Effector memory CD8-positive, alpha-beta T cell (primary cell): ENCODE measurements around the gene SLC16A13.
"Not testable (repeated sequence)": the region's sequence is repeated elsewhere in the genome, so short reads cannot be mapped to it uniquely, and the experiment has no call there.

ENCODE experiments used
- ATAC-seq: fragments of 150-1000 bp; cut with Tn5 transposase; replicated peaks from 2 replicates; pipeline ENCODE4 v1.10.0; 2021; ENCODE audit warnings: mild to moderate bottlenecking, moderate library complexity
- DNase-seq, 3 experiments: peaks; one replicate each; pipeline ENCODE4 v3.0.0; 2021
- H3K27ac Mint-ChIP-seq, 2 donors: one replicate each; pipeline ENCODE4 v1.8.0; 2022; ENCODE audit warnings: mild to moderate bottlenecking in 2 of 2, mixed read lengths in 2 of 2, moderate library complexity in 2 of 2
- H3K27me3 Mint-ChIP-seq, 2 donors: one replicate each; pipeline ENCODE4 v1.8.0; 2022; ENCODE audit warnings: mixed read lengths in 2 of 2
- H3K36me3 Mint-ChIP-seq: one replicate; pipeline ENCODE4 v1.8.0; 2022; ENCODE audit warnings: mild to moderate bottlenecking, moderate library complexity, mixed read lengths; ENCODE audit not compliant: insufficient read depth
- H3K4me1 Mint-ChIP-seq, 2 donors: one replicate each; pipeline ENCODE4 v1.8.0; 2022; ENCODE audit warnings: low read depth in 2 of 2, mixed read lengths in 2 of 2
- H3K4me3 Mint-ChIP-seq, 2 donors: one replicate each; pipeline ENCODE4 v1.8.0; 2022; ENCODE audit warnings: mild to moderate bottlenecking in 2 of 2, mixed read lengths in 2 of 2, moderate library complexity in 2 of 2
- H3K9me3 Mint-ChIP-seq, 2 donors: one replicate each; pipeline ENCODE4 v1.8.0; 2022; ENCODE audit warnings: mixed read lengths in 2 of 2
- total RNA-seq, 9 experiments: gene quantifications; one replicate each; lab custom pipeline; 2026; lab: John Stamatoyannopoulos, UW

Gene SLC16A13
- total RNA-seq = 2.0 to 6.8 (median 3.1) reads per million in 9 experiments

GRCh38 chr17:7035591-7036368, at the start of gene SLC16A13:
Gene SLC16A13 (plus strand): TSS chr17:7036015. CDS start chr17:7036383, 368 bp downstream.
- peaks cover 45 to 48% of the 10 kb centered on the region in 2 donors for H3K4me1 Mint-ChIP-seq
- peaks cover 17% of the 10 kb centered on the region for H3K36me3 Mint-ChIP-seq
- H3K9me3 Mint-ChIP-seq = no peaks in the 10 kb centered on the region
- no peaks in the 10 kb centered on the region for H3K27me3 Mint-ChIP-seq
- ATAC-seq = peak; percentile 85
- peak within 1 kb of the TSS; percentile 97 to 98 for H3K27ac Mint-ChIP-seq
- peak; percentile 96 to 98 (median 96) for DNase-seq
- peak within 1 kb of the TSS; percentile 91 to 92 for H3K4me3 Mint-ChIP-seq

- ATAC-seq = no peak
These were observed 49.1 kb upstream of the SLC16A13 start for GRCh38 chr17:6986676-6987075.

GRCh38 chr17:6989779-6990178, 46.0 kb upstream of the SLC16A13 start:
- no peak for ATAC-seq
- H3K36me3 Mint-ChIP-seq = no peaks in the 10 kb centered on the region
- no peaks in the 10 kb centered on the region for H3K4me1 Mint-ChIP-seq
- H3K4me3 Mint-ChIP-seq = no peak overlapping the region
- no peak overlapping the region for H3K27ac Mint-ChIP-seq
- no peaks in the 10 kb centered on the region for H3K9me3 Mint-ChIP-seq
- no peak for DNase-seq
- H3K27me3 Mint-ChIP-seq = no peaks in the 10 kb centered on the region

More at GRCh38 chr17:6986676-6987075, 49.1 kb upstream of the SLC16A13 start:
- Mint-ChIP-seq H3K4me1 (no peaks in the 10 kb centered on the region), H3K4me3 (no peak overlapping the region), H3K27ac (peak overlapping the region in 1 of 2 donors; percentile 5), H3K9me3 (no peaks in the 10 kb centered on the region), H3K36me3 (no peaks in the 10 kb centered on the region), H3K27me3 (no peaks in the 10 kb centered on the region)
- no peak for DNase-seq

- H3K36me3 Mint-ChIP-seq, ATAC-seq, H3K4me3 Mint-ChIP-seq, H3K27me3 Mint-ChIP-seq, H3K4me1 Mint-ChIP-seq, DNase-seq, H3K9me3 Mint-ChIP-seq: not testable (repeated sequence)
- H3K27ac Mint-ChIP-seq = peak overlapping the region; percentile 52 to 53
These were observed 42.2 kb upstream of the SLC16A13 start for GRCh38 chr17:6993613-6994056.

- Mint-ChIP-seq H3K27me3 (no peaks in the 10 kb centered on the region), H3K4me1 (no peaks in the 10 kb centered on the region), H3K27ac (peak overlapping the region; percentile 52 to 53), H3K36me3 (peaks cover 3% of the 10 kb centered on the region), H3K9me3 (no peaks in the 10 kb centered on the region), H3K4me3 (no peak overlapping the region)
- DNase-seq (no peak), ATAC-seq (no peak)
These were observed 41.7 kb upstream of the SLC16A13 start for GRCh38 chr17:6994118-6994598.

GRCh38 chr17:6994666-6995256, 41.1 kb upstream of the SLC16A13 start:
- Mint-ChIP-seq H3K4me1 (no peaks in the 10 kb centered on the region), H3K27me3 (no peaks in the 10 kb centered on the region), H3K4me3 (no peak overlapping the region), H3K9me3 (no peaks in the 10 kb centered on the region), H3K27ac (peak overlapping the region; percentile 52 to 53), H3K36me3 (peaks cover 6% of the 10 kb centered on the region)
- DNase-seq (no peak), ATAC-seq (no peak)

- H3K4me3 Mint-ChIP-seq = no peak within 1 kb of the TSS
- no peak within 1 kb of the TSS for H3K27ac Mint-ChIP-seq
- peaks cover 8% of the 10 kb centered on the region for H3K36me3 Mint-ChIP-seq
- no peak for DNase-seq
- no peaks in the 10 kb centered on the region for H3K4me1 Mint-ChIP-seq
- no peaks in the 10 kb centered on the region for H3K9me3 Mint-ChIP-seq
- H3K27me3 Mint-ChIP-seq = no peaks in the 10 kb centered on the region
- no peak for ATAC-seq
These were observed 40.1 kb upstream of the SLC16A13 start, which contains the start of gene ALOX12 for GRCh38 chr17:6995500-6996255. Gene ALOX12 (plus strand): TSS chr17:6996049. CDS start chr17:6996118, 69 bp downstream.

GRCh38 chr17:6996256-6997011, 39.4 kb upstream of the SLC16A13 start:
- no peak for ATAC-seq
- peaks cover 0 to under 1% of the 10 kb centered on the region in 2 donors for H3K4me1 Mint-ChIP-seq
- no peak overlapping the region for H3K4me3 Mint-ChIP-seq
- H3K27ac Mint-ChIP-seq = no peak overlapping the region
- DNase-seq = no peak
- H3K36me3 Mint-ChIP-seq = peaks cover 16% of the 10 kb centered on the region
- no peaks in the 10 kb centered on the region for H3K9me3 Mint-ChIP-seq
- no peaks in the 10 kb centered on the region for H3K27me3 Mint-ChIP-seq

GRCh38 chr17:6997171-6997570, 38.6 kb upstream of the SLC16A13 start:
- no peak overlapping the region for H3K4me3 Mint-ChIP-seq
- no peak for ATAC-seq
- H3K27me3 Mint-ChIP-seq = no peaks in the 10 kb centered on the region
- no peak overlapping the region for H3K27ac Mint-ChIP-seq
- peaks cover 22% of the 10 kb centered on the region for H3K36me3 Mint-ChIP-seq
- no peaks in the 10 kb centered on the region for H3K9me3 Mint-ChIP-seq
- peaks cover 3 to 4% of the 10 kb centered on the region in 2 donors for H3K4me1 Mint-ChIP-seq
- DNase-seq = no peak

- no peaks in the 10 kb centered on the region for H3K9me3 Mint-ChIP-seq
- peaks cover 32% of the 10 kb centered on the region for H3K36me3 Mint-ChIP-seq
- no peak overlapping the region for H3K4me3 Mint-ChIP-seq
- no peak for ATAC-seq
- H3K4me1 Mint-ChIP-seq = peaks cover 4 to 5% of the 10 kb centered on the region in 2 donors
- H3K27me3 Mint-ChIP-seq = no peaks in the 10 kb centered on the region
- H3K27ac Mint-ChIP-seq = peak overlapping the region in 1 of 2 donors; percentile 73
- DNase-seq = no peak
These were observed 36.8 kb upstream of the SLC16A13 start for GRCh38 chr17:6998855-6999508.

GRCh38 chr17:7001318-7001961, 34.4 kb upstream of the SLC16A13 start:
- H3K27ac Mint-ChIP-seq = peak overlapping the region; percentile 76 to 86
- H3K4me1 Mint-ChIP-seq = peaks cover 10 to 13% of the 10 kb centered on the region in 2 donors
- H3K4me3 Mint-ChIP-seq = no peak overlapping the region
- H3K36me3 Mint-ChIP-seq = peaks cover 43% of the 10 kb centered on the region
- no peaks in the 10 kb centered on the region for H3K9me3 Mint-ChIP-seq
- H3K27me3 Mint-ChIP-seq = no peaks in the 10 kb centered on the region
- ATAC-seq (no peak), DNase-seq (peak in 1 of 3 experiments; percentile 38)
